ENCODE results near the gene ELMO2. TPM values are rescaled to one million over a fixed set of nuclear protein-coding genes. Genes with fewer than 3 reads are reported as not detected.
"Not testable (repeated sequence)": the region's sequence is repeated elsewhere in the genome, so short reads cannot be mapped to it uniquely, and the experiment has no call there.

The ELMO2 gene
- total RNA-seq, 1 experiment from 2014 or later: 41.7 TPM

- DNase-seq: no peak
- Histone ChIP-seq H3K9me3 (no peaks in the 10 kb centered on the region), H3K27me3 (no peaks in the 10 kb centered on the region), H3K4me3 (no peak overlapping the region), H3K36me3 (peaks cover 61% of the 10 kb centered on the region)
These were observed 18.1 kb downstream of the ELMO2 start for GRCh38 chr20:46388201-46388836.

DNA sequence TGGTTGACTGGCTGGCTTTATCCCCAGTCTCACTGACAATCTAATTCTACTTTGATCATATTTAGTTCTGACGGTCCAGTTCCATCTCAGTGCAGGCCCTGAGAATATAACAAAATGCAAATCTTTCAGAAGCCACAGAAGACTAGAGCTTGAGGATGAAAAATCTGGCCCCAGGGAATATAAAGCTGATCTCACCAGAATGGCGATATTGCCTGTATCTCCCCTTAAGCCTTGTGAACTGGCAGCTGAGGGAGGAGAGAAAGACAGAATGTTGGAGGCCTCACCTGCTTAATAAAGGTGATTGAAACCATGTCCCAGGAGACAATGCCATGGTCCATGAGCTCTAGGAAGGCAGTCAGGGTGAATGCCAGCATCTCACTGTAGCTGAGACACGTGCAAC is 19.4 kb downstream of the ELMO2 start:
- not testable (repeated sequence) for H3K9me3 ChIP-seq, DNase-seq, H3K27me3 ChIP-seq, H3K4me3 ChIP-seq
- peaks cover 59% of the 10 kb centered on the region for H3K36me3 ChIP-seq

DNA sequence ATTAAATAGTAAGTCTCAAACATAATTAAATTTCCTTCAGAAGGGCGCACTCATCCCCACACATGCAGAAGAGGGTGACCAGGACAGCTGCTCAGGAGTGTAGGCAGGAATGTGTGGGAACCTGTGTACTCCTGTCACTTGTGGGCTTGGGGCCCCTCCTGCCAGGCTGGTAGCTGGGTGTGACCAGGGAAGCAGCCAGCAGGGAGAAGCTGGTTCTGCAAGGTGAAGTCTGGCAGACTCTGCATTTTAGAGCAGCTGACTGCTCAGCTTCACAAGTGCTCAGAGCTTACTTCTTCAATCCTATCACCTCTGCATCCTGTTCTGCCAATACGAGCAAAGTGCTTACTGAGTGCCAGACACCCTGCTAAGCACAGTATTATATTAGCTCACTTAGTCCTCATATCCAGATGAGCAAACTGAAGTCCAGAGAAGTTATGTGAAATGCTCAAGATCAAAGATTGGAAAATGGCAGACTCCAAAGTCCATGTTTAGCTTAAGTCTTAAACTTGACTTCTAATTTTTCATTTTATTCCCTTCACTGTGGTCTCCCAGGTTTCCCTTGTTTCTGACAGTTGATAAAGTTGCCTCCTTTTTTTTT is 27.9 kb downstream of the ELMO2 start:
- Histone ChIP-seq H3K27me3 (no peaks in the 10 kb centered on the region), H3K9me3 (no peaks in the 10 kb centered on the region), H3K4me3 (no peak overlapping the region), H3K36me3 (peaks cover 53% of the 10 kb centered on the region)
- DNase-seq: no peak

GRCh38 chr20:46377518-46377917 is 28.9 kb downstream of the ELMO2 start:
- peaks cover 57% of the 10 kb centered on the region for H3K36me3 ChIP-seq

GRCh38 chr20:46376196-46376785 is 30.1 kb downstream of the ELMO2 start:
- peaks cover 60% of the 10 kb centered on the region for H3K36me3 ChIP-seq

More at GRCh38 chr20:46377518-46377917, 28.9 kb downstream of the ELMO2 start:
- Histone ChIP-seq H3K4me3 (no peak overlapping the region), H3K27me3 (no peaks in the 10 kb centered on the region), H3K9me3 (no peaks in the 10 kb centered on the region)
- no peak for DNase-seq

DNA sequence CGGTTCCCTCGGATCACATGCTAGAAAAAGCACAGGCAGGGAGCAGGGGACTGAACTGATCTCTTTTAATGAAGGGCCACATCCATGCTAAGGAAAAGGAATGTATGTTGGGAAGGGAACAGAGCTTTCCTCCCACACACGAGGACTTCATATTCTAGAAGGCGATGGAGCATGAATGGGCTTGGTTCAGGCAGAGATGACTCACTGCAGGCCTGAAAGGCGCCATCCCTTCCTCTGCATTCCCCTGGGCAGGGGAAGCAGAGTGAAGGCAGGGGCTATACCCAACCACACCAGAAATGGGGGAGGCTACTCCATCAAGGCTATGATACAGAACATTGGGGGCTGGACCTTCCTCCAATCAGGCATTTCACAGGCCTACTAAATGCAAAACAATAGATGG is 30.6 kb downstream of the ELMO2 start:
- H3K4me3 ChIP-seq: no peak overlapping the region
- no peaks in the 10 kb centered on the region for H3K9me3 ChIP-seq
- H3K36me3 ChIP-seq: peaks cover 64% of the 10 kb centered on the region
- DNase-seq: no peak
- H3K27me3 ChIP-seq: no peaks in the 10 kb centered on the region

More at GRCh38 chr20:46376196-46376785, 30.1 kb downstream of the ELMO2 start:
- Histone ChIP-seq H3K27me3 (no peaks in the 10 kb centered on the region), H3K4me3 (no peak overlapping the region), H3K9me3 (no peaks in the 10 kb centered on the region)
- DNase-seq: no peak

DNA sequence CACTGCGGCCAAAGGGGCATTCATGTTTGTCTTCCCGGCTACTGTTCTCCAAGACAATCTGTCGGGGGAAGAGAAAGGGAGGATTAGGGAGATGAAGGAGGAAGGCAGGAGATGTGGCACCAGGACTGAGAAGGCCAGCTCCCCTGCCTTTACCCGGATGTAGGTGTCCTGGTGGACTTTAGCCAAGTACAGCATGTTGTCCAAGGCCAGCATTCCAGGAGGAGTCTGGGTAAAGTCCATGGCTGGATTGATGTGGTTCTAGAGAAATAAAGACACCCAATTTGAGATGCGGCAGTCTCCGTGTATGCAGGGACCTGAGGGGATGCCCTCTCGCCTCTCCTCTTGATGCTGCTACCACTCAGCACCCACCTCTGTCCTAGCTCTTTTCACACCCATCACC is 32.0 kb downstream of the ELMO2 start:
- Histone ChIP-seq H3K36me3 (peaks cover 72% of the 10 kb centered on the region), H3K4me3 (no peak overlapping the region), H3K9me3 (no peaks in the 10 kb centered on the region), H3K27me3 (no peaks in the 10 kb centered on the region)
- no peak for DNase-seq

DNA sequence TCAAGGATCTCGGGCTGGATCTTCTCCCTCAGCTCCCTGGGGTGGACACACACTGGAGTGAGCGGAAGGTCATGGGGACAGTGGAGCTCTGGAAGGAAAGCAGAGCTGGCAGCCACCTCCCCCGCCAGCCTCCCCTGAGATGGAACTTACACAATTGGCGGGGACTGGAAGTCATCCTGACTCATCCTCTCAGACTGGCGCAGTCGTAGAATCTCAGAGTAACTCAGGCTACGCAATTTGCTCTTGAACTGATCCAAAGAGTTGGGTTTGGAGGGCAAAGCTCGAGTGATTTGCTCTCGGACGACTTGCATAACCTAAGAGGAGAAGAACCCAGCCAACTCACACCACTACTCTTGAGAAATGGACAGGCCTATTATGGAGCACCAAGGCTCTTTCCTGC is 34.8 kb downstream of the ELMO2 start:
- H3K4me3 ChIP-seq: no peak overlapping the region
- H3K27me3 ChIP-seq: no peaks in the 10 kb centered on the region
- H3K9me3 ChIP-seq: no peaks in the 10 kb centered on the region
- peaks cover 81% of the 10 kb centered on the region for H3K36me3 ChIP-seq
- DNase-seq: no peak

GRCh38 chr20:46368902-46369268 is 37.5 kb downstream of the ELMO2 start:
- Histone ChIP-seq H3K9me3 (no peaks in the 10 kb centered on the region), H3K36me3 (peaks cover 76% of the 10 kb centered on the region), H3K27me3 (no peaks in the 10 kb centered on the region), H3K4me3 (no peak overlapping the region)
- no peak for DNase-seq

DNA sequence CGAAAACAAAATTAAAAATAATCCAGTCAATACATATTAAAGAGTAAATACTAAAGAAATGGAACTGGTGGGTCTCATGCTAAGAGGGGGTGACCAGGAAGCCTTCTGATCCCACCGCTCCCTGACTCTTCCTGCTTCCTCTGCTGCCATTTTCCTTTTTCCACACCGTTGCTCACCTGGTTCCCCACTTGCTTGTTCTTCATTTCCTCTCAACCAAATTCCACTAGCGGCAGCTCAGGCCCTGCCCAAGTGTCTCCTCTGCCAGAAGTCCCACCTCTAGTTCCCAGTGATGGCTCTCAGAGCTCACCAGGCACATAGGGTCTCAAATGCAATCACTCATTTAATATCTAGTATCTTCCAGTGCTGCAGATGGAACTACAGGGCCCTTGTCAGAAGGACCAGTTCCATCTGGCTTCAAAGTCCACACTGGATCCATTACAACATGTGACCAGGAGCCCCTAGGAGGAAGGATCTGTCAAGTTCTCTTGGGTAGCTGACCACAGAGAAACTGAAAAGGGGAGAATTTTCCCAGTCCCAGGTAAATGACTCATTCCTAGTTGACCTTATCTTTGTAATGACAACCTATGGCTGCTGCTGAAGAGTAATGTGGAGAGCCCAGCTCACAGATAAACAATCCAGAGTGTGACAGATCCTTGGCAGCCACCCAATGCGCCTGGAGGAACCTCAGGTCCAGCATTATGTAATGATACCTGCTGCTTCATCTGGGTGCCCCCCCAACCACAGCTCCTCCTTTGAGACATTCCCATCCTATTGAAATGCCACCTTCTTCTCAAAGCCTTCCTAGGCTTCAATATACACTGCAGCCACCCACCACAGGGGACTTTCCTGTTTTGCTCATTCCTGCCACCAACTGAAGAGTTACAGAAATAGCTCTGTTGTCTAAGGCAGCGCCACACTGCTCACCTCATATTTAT is 38.2 kb downstream of the ELMO2 start:
- Histone ChIP-seq H3K4me3 (no peak overlapping the region), H3K36me3 (peaks cover 79% of the 10 kb centered on the region), H3K27me3 (no peaks in the 10 kb centered on the region), H3K9me3 (no peaks in the 10 kb centered on the region)
- DNase-seq: no peak

DNA sequence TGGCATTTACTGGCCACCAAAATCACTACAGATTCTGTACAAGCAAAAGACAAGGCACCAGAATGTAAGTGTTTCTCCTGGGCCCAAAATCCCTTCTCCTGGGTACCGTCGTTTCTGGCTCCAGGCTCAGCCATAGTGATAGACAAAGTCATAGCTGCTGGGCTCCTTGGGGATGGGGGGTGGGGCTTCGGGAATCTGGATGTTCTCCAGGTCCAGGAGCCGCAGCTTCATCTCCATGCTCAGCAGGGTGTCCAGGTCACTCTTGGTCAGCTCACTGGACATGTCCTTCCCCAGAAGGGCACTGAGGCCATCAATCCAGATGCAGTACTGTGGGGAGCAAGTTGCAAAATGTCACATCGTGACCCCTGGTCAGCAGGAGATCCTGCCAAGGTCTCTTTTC is 39.2 kb downstream of the ELMO2 start:
- Histone ChIP-seq H3K9me3 (no peaks in the 10 kb centered on the region), H3K27me3 (no peaks in the 10 kb centered on the region), H3K4me3 (no peak overlapping the region), H3K36me3 (peaks cover 79% of the 10 kb centered on the region)
- no peak for DNase-seq

DNA sequence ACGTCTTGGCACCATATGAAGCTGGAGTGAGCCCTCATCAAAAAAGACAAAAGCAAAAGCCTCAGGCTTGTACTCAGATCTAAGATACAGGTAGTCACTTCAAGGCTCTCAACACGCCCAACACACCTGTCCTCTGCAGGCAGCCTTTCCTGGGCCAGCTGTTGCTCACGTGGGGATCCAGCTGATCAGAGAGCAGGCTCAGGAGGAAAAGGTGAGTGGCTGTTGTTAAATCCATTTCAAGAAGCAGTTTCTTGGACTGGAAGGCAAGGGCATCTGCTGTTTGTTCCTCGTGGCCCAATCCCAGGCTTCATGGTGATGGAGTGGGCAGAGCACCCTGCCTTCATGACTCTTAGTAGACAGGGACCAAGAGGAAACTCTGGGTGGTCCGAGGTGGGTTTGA is 39.6 kb downstream of the ELMO2 start:
- no peak overlapping the region for H3K4me3 ChIP-seq
- H3K27me3 ChIP-seq: no peaks in the 10 kb centered on the region
- peaks cover 75% of the 10 kb centered on the region for H3K36me3 ChIP-seq
- H3K9me3 ChIP-seq: no peaks in the 10 kb centered on the region
- DNase-seq: no peak

- no peak overlapping the region for H3K4me3 ChIP-seq
- H3K27me3 ChIP-seq: no peaks in the 10 kb centered on the region
- no peak for DNase-seq
These were observed 40.8 kb downstream of the ELMO2 start for GRCh38 chr20:46365487-46366220.

GRCh38 chr20:46364670-46365486 is 41.5 kb downstream of the ELMO2 start:
- Histone ChIP-seq H3K36me3 (peaks cover 58% of the 10 kb centered on the region), H3K27me3 (no peaks in the 10 kb centered on the region), H3K4me3 (peak overlapping the region; percentile 97), H3K9me3 (no peaks in the 10 kb centered on the region)
- peak; percentile 65 for DNase-seq

More at GRCh38 chr20:46365487-46366220, 40.8 kb downstream of the ELMO2 start:
- H3K36me3 ChIP-seq: peaks cover 65% of the 10 kb centered on the region
- no peaks in the 10 kb centered on the region for H3K9me3 ChIP-seq

DNA sequence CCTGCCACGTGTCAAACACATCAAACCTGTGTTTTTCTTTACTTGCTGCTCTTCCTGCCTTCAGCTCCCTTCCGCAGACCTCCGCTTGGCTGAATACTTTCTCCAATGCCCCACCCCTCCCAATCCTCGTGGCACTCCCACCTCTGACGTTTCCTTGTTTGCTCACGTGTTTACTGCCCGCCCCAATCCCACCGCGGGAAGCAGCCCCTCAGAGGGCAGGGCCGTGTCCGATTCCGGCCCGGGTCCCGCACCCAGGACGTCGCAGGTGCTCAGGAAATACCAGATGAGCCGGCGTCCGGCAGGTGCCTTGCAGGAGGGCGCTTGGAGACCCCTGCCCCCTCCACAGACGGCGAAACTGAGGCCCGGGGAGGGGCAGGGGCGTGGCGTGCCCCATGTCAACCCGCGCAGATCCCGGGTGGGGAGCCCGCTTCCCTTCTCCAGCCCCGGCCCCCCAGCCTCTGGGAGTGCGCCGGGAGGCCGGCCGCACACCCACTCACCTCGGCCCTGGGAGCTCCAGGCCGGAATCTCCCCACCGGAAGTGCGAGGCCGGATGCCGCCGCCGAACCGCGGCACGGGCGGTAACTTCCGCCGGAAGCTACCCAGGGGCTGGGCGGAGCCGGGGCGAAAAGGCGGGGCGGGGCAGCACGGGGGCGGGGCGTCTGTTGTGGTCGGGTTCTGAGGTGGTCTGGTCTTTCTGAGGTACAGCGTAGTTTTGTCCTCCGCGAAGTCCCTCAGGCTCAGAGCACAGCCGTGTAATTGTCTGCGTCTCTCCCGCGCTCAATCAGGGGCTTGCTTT is 42.3 kb downstream of the ELMO2 start:
- Histone ChIP-seq H3K9me3 (no peaks in the 10 kb centered on the region), H3K4me3 (peak overlapping the region; percentile 97), H3K36me3 (peaks cover 52% of the 10 kb centered on the region), H3K27me3 (no peaks in the 10 kb centered on the region)
- DNase-seq: peak; percentile 90

Measured in MG63 (cell line).